Kidney epithelial cell (primary cell): ENCODE results near the gene ZBTB48. TPM values are rescaled to one million over a fixed set of nuclear protein-coding genes. Genes with fewer than 3 reads are reported as not detected.

Experiments used
- DNase-seq: peaks from one replicate; pipeline ENCODE4 v3.0.0-alpha.2; 2010; ENCODE audit warnings: low read depth
- H3K27me3 ChIP-seq: 2 replicates; pipeline ENCODE4 v1.6.0; 2011; ENCODE audit warnings: low read length; ENCODE audit not compliant: control insufficient read depth, insufficient read depth
- H3K36me3 ChIP-seq: 2 replicates; pipeline ENCODE4 v1.5.1; 2011; ENCODE audit warnings: low read length; ENCODE audit not compliant: control insufficient read depth, insufficient read depth
- H3K4me3 ChIP-seq: 2 replicates; pipeline ENCODE4 v1.5.1; 2011; ENCODE audit warnings: low read depth, mild to moderate bottlenecking, control low read depth, low read length
- total RNA-seq: library from RNA; depleted of rRNA; stranded (reverse); fragments of >200 nt; gene quantifications from 2 replicates; pipeline ENCODE4 v1.2.3, GENCODE V29; 2015
- TF ChIP-seq, protein P1 (sequence below): IDR thresholded peaks from 2 replicates; pipeline ENCODE4 v1.5.1; 2011; ENCODE audit warnings: mild to moderate bottlenecking, moderate library complexity, low read length, control low read depth, inconsistent platforms; ENCODE audit not compliant: insufficient read depth, poor library complexity, severe bottlenecking

The ZBTB48 gene
- total RNA-seq, 1 donor from 2014 or later = 14.2 TPM

DNA sequence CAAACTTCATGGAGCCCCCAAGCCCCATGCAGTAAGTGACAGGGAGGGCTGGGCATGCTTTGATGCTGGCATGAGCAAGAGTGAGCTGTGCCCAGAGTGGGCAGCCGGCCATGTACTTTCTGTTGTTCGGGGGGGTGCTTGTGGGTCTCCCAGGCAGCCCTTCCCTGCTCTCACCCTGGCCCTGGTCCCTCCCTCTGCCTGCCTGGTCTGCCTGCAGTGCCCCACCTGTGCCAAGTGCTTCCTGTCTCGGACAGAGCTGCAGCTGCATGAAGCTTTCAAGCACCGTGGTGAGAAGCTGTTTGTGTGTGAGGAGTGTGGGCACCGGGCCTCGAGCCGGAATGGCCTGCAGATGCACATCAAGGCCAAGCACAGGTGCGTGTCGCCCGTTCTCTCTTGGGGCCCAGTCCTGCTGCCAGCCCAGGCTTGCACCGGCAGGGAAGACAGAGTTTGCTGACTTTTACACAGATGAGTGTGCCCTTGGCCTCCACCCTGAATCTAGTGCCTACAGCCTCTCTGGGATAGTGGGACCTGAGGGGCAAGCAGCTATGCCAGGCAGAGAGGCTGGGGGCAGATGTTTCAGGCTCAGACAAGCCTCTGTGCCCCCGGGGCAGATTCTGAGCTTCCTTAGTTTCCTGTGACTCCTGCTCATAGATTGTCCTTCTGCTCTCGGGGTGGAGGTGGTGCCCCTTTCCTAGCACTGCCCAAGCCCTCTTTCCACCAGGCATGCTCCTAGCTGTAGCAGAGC is 7.6 kb downstream of the ZBTB48 start:
- no peak overlapping the region for H3K4me3 ChIP-seq
- DNase-seq = no peak
- TF ChIP-seq, protein P1, sequence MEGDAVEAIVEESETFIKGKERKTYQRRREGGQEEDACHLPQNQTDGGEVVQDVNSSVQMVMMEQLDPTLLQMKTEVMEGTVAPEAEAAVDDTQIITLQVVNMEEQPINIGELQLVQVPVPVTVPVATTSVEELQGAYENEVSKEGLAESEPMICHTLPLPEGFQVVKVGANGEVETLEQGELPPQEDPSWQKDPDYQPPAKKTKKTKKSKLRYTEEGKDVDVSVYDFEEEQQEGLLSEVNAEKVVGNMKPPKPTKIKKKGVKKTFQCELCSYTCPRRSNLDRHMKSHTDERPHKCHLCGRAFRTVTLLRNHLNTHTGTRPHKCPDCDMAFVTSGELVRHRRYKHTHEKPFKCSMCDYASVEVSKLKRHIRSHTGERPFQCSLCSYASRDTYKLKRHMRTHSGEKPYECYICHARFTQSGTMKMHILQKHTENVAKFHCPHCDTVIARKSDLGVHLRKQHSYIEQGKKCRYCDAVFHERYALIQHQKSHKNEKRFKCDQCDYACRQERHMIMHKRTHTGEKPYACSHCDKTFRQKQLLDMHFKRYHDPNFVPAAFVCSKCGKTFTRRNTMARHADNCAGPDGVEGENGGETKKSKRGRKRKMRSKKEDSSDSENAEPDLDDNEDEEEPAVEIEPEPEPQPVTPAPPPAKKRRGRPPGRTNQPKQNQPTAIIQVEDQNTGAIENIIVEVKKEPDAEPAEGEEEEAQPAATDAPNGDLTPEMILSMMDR = no peak
- H3K27me3 ChIP-seq = no peaks in the 10 kb centered on the region
- peaks cover 5% of the 10 kb centered on the region for H3K36me3 ChIP-seq

DNA sequence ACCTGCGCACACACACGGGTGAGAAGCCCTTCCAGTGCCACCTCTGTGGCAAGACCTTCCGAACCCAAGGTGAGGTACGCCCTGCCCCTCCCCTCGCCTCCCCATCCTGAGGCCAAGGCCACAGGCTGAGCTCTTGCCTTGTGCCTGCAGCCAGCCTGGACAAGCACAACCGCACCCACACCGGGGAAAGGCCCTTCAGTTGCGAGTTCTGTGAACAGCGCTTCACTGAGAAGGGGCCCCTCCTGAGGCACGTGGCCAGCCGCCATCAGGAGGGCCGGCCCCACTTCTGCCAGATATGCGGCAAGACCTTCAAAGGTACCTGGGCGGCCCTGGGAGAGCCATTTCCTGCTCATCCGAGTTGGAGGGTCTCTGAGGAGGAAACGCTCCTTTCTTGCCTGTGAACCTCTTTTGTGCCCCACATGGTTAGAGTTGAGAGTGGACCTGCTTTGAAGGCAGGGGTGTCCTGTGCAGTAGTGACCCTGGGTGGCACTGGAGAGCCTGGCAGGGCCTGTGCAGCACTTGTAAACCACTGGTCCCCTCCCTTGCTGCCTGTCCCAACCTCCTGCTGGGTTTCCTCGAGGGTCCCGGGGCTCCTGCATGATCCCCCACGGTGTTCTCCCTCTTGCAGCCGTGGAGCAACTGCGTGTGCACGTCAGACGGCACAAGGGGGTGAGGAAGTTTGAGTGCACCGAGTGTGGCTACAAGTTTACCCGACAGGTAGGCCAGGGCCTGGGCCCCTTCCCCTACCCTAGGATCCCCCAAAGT is 8.5 kb downstream of the ZBTB48 start:
- H3K36me3 ChIP-seq = peaks cover 7% of the 10 kb centered on the region
- no peaks in the 10 kb centered on the region for H3K27me3 ChIP-seq
- TF ChIP-seq, protein P1 = no peak
- no peak for DNase-seq
- H3K4me3 ChIP-seq = no peak overlapping the region

DNA sequence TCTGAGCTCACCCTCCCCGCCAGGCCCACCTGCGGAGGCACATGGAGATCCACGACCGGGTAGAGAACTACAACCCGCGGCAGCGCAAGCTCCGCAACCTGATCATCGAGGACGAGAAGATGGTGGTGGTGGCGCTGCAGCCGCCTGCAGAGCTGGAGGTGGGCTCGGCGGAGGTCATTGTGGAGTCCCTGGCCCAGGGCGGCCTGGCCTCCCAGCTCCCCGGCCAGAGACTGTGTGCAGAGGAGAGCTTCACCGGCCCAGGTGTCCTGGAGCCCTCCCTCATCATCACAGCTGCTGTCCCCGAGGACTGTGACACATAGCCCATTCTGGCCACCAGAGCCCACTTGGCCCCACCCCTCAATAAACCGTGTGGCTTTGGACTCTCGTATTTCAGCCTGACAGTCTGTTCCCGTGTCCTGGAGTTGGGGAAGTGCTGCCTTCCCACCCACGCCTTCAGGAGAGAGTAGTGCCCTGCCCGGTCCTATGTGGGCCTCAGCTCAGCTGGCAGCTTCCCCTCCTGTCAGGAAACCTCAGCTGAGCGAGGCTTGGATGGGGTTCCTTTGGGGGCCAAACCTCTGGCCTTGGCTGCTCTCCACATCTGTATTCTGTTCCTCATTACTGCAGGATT is 9.2 kb downstream of the ZBTB48 start:
- no peak for DNase-seq
- TF ChIP-seq, protein P1 = no peak
- no peak overlapping the region for H3K4me3 ChIP-seq
- peaks cover 7% of the 10 kb centered on the region for H3K36me3 ChIP-seq
- H3K27me3 ChIP-seq = no peaks in the 10 kb centered on the region

DNA sequence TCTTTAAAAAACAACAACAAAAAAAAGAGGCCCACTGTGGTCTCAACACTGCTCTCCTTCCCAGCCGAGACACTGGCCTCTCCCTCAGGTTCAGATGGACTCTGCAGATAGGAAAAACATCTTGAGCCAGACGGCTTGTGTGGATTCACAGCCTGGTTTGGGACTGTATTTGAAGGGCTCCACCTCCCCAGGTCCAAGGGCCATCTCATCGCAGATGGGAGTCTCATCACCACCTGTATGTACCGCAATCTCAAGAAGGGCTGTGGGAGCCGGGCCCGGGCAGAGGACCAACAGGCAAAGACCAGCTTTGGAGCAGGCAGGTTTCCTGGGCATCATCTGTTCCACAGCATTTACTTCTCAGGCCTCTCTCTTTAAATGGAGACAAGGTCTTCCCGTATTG is 10.3 kb downstream of the ZBTB48 start:
- Histone ChIP-seq H3K4me3 (no peak overlapping the region), H3K27me3 (no peaks in the 10 kb centered on the region), H3K36me3 (peaks cover 7% of the 10 kb centered on the region)
- no peak for DNase-seq
- TF ChIP-seq, protein P1 = no peak

DNA sequence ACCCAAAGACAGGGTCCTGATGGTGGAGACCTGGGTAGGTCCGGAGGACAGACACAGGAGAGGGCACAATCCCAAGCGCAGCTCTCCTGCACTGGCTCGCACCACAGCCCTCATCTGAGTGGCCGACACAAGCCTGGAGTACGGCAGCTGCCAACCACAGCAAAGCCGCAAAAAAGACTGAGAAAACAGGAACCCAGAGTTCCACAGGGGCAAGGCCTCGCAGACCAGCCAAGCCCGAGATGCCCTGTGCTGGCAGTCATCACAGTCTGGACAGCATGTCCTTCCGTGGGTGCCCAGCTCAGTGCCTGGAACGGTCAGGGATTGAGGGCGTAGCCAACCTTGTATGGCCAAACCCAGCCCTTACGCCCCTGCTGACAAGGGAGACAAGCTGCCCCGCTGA is 11.4 kb downstream of the ZBTB48 start:
- DNase-seq = no peak
- Histone ChIP-seq H3K36me3 (peaks cover 7% of the 10 kb centered on the region), H3K27me3 (no peaks in the 10 kb centered on the region), H3K4me3 (no peak overlapping the region)
- TF ChIP-seq, protein P1 = no peak
